Fibroblast of lung (primary cell): ENCODE measurements around the gene GRK5.

Experiments
- CTCF ChIP-seq, 2 donors: IDR thresholded peaks in 1 of 2; conservative IDR thresholded peaks in 1 of 2; 1 replicate in 1 of 2; 2 replicates in 1 of 2; pipeline ENCODE4 v1.5.1; 2011 to 2012; ENCODE audit warnings: low read length in 2 of 2, control low read depth in 1 of 2, inconsistent platforms in 1 of 2, low read depth in 1 of 2, mild to moderate bottlenecking in 1 of 2
- EZH2 ChIP-seq: IDR thresholded peaks from 2 replicates; pipeline ENCODE4 v1.5.1; 2012; ENCODE audit warnings: low read length, control low read depth, mild to moderate bottlenecking; ENCODE audit errors: missing control alignments

- no peak for TF ChIP-seq EZH2
- TF ChIP-seq CTCF (conservative IDR thresholded peaks at IDR 0.05 in 1 of 2, IDR thresholded peaks at IDR 0.05 in 1 of 2; ENCODE audit: low read depth in 1 of 2, low read length in 2 of 2), result no peak
Measured at GRCh38 chr10:119216127-119216526, 8.8 kb downstream of the GRK5 start.
